Right cardiac atrium (tissue), 5 donors: ENCODE measurements around the gene LRRC14B. TPM values are rescaled to one million over a fixed set of nuclear protein-coding genes. Genes with fewer than 3 reads are reported as not detected.

ENCODE experiments used
- ATAC-seq, 2 donors: fragments of 200-7000 bp; cut with Tn5 transposase; one replicate each; pipeline versions ENCODE4 v1.8.0 to v1.9.1; 2020; ENCODE audit warnings: moderate library complexity in 2 of 2, mild to moderate bottlenecking in 1 of 2
- DNase-seq, 3 donors: peaks; one replicate each; pipeline ENCODE4 v3.0.0-alpha.2; 2020
- H3K27ac ChIP-seq: one replicate; pipeline ENCODE4 v1.5.1; 2013; ENCODE audit warnings: mild to moderate bottlenecking, low read length, control low read depth, moderate library complexity
- H3K27me3 ChIP-seq: one replicate; pipeline ENCODE4 v1.6.1; 2013; ENCODE audit not compliant: control insufficient read depth, insufficient read depth
- H3K4me1 ChIP-seq: one replicate; pipeline ENCODE4 v1.6.1; 2013; ENCODE audit warnings: low read length; ENCODE audit not compliant: control insufficient read depth, insufficient read depth
- H3K4me3 ChIP-seq: one replicate; pipeline ENCODE4 v1.5.1; 2013; ENCODE audit warnings: low read length, control low read depth
- H3K9me3 ChIP-seq: one replicate; pipeline ENCODE4 v1.6.1; 2013; ENCODE audit warnings: low read length; ENCODE audit not compliant: control insufficient read depth
- WGBS: extraction: QIAGEN DNeasy Blood & Tissue Kit; methylation state at CpG from one replicate; pipeline ENCODE4 v1.1.7; 2013; 5-methylcytosine and 5-hydroxymethylcytosine counted together
- intact Hi-C, 4 donors: fragments of 100-400 bp; cut with DNase I; formaldehyde crosslinking; loops; one replicate each; pipeline versions ENCODE4 v1.11.0 to v1.14.0; 2022 to 2023
- polyA plus RNA-seq: library from polyadenylated mRNA; stranded (reverse); fragments of 200-250 nt; gene quantifications from one replicate; pipeline ENCODE4 v1.2.3, GENCODE V29; 2013
- total RNA-seq, 4 donors: library from RNA; stranded (reverse); fragmentation: NEBNext Ultra II Directional; extraction: Animal tissue kit (Norgen Biotek cat#: 25700); gene quantifications; one replicate each; pipeline ENCODE4 v1.2.1, GENCODE V29; 2021
- donor health status: healthy with polysubstance abuse.
- donor health status: DM: no; HTN: yes; CAD: no.
- donor health status: DM: no; HTN: no; CAD: no.
- donor health status: DM: no; HTN: yes; CAD: no; lungs with severe emphysema.
- donor health status: DM: yes; HTN: yes; CAD: no.

LRRC14B gene
- total and polyA plus RNA-seq, 5 donors, result 6.3 to 51.1 (median 38.1) TPM

DNA sequence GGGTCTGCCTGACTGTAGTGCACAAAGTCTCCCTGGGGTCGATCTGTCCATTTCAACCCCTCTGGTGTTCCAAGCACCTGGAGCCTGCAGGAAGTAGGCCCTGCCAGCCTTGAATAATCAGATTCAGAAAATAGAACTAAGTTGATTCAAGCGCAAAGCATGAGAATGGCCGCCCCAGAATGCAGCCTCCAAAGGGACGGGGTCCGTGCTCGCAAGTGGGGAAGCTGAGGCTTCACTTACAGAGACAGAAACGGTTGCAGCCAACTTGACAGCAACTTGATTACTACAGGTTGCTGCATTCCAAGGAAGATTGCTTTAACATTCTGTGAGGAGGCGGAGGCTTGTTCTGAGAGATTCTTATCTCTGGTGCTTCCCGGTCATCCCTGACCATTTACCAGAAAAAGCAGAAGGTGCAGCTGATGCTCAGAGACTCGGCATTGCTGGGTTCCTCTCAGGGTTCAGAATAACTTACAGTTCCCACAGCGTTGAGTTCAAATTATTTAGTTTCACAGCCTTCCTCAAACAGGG, 14.9 kb upstream of the LRRC14B start:
- H3K27ac ChIP-seq, result no peak overlapping the region
- no peaks in the 10 kb centered on the region for H3K9me3 ChIP-seq
- intact Hi-C loops, result no loop called here
- WGBS, result 74% methylated on average over 11 of the region's 11 CpGs
- no peak overlapping the region for H3K4me3 ChIP-seq
- H3K4me1 ChIP-seq, result no peaks in the 10 kb centered on the region
- ATAC-seq (no peak), DNase-seq (no peak)
- H3K27me3 ChIP-seq, result no peaks in the 10 kb centered on the region

DNA sequence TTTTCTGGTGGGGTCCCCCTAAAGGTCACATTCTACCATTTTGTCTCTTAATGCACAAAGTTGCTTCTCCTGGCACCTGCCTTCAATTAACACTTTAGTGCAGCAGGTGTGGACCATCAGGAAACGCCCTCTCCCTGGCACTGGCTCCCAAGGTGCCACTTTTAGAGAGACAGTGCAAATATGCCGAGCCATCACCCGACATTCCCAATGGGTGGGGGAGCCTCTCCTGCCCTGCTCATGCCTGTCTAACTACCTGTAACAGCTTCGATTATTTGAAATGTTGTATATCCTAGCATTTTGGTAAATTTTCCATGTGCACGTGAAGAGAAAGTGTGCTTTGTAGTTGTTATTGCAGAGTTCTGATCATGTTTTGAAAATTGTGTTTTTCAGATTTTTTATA, 13.2 kb upstream of the LRRC14B start:
- WGBS, result 87% methylated on average over 5 of the region's 5 CpGs
- intact Hi-C loops, result no loop called here

DNA sequence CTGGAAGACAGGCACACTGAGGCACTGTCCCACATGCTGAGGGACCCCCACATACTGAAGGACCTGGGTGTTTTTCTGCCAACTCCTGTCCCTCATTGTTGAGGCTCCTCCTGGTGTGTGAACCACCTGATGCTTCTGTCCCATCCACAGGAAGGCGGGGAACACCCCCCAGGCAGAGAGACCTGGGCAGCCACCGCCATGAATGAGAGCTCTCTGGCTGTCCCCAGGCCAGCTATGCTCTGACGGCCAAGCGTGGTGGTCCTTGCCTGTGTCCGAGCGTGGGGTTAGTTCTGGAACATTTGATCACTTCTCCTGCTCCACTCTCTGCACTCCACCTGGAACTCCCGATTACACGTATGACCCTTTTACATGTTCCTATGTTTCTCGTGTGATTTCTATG, 11.9 kb upstream of the LRRC14B start:
- H3K4me3 ChIP-seq, result no peak overlapping the region
- no peak overlapping the region for H3K27ac ChIP-seq
- no peaks in the 10 kb centered on the region for H3K9me3 ChIP-seq
- intact Hi-C loops, result no loop called here
- no peaks in the 10 kb centered on the region for H3K27me3 ChIP-seq
- H3K4me1 ChIP-seq, result no peaks in the 10 kb centered on the region
- 84% methylated on average over 9 of the region's 9 CpGs for WGBS
- DNase-seq (no peak), ATAC-seq (no peak)

More for the DNA sequence above, 13.2 kb upstream of the LRRC14B start:
- Histone ChIP-seq H3K27ac (no peak overlapping the region), H3K9me3 (no peaks in the 10 kb centered on the region), H3K27me3 (no peaks in the 10 kb centered on the region), H3K4me3 (no peak overlapping the region), H3K4me1 (no peaks in the 10 kb centered on the region)
- DNase-seq, result no peak
- ATAC-seq, result no peak

DNA sequence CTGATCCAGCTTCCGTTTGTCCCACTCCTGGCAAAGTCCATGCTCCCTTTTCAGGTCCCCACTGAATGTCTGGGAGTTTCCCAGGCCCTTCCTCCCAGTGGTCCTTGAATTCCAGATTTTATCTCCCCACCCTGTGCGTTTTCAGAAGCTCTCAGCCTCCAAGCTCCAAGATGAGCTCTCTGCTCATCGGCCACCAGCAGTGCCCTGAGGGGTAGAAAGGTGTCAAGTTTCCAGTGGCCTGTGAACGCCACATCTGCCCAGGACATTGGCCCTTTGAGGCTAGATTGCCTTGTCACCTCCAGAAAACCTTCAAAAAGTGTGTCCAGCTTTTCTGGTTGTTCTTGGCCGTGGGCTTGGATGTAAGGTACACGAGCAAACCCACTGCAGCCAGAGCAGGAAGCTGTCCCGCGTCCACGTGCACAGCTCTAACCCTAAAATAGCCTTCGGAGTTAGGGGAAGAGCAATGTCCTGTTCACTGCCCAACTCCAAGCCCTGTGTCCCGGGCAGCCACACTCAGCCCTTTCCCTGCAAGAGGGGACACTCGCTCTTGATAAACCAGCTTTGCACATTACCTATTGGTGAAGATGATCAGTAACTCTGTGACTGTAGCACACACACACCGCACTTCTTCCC, 10.9 kb upstream of the LRRC14B start:
- ATAC-seq, result peak in 1 of 2 donors; percentile 51
- 54% methylated on average over 13 of the region's 13 CpGs for WGBS

DNA sequence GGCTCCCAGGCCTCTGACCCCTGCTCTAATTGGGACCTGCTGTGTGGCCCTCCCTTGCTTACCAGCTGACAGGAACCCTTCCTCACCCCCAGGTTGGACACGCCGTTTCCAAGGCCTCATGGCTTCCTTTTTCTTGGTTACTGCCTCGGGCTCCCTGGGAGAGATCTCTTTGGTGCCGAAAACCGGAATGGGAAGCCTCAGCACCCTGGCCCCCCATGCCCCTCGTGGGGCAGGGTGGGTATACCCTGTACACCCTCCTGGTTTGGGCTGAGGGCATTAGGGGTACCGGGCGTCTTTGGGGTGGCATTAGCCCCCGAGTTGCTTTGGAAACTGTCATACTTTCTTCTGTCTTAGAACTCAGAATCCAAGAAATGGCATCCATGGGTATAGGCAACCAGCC, 10.1 kb upstream of the LRRC14B start:
- no peaks in the 10 kb centered on the region for H3K4me1 ChIP-seq
- ATAC-seq (no peak), DNase-seq (peak in 1 of 3 donors; percentile 11)
- H3K27me3 ChIP-seq, result no peaks in the 10 kb centered on the region
- H3K9me3 ChIP-seq, result no peaks in the 10 kb centered on the region
- intact Hi-C loops, result no loop called here
- no peak overlapping the region for H3K27ac ChIP-seq
- no peak overlapping the region for H3K4me3 ChIP-seq
- WGBS, result 93% methylated on average over 9 of the region's 9 CpGs

More for the DNA sequence above, 10.9 kb upstream of the LRRC14B start:
- Histone ChIP-seq H3K4me3 (no peak overlapping the region), H3K27ac (no peak overlapping the region), H3K27me3 (no peaks in the 10 kb centered on the region), H3K9me3 (no peaks in the 10 kb centered on the region), H3K4me1 (no peaks in the 10 kb centered on the region)
- DNase-seq, result peak in 1 of 3 donors; percentile 44
- intact Hi-C loops, result no loop called here

DNA sequence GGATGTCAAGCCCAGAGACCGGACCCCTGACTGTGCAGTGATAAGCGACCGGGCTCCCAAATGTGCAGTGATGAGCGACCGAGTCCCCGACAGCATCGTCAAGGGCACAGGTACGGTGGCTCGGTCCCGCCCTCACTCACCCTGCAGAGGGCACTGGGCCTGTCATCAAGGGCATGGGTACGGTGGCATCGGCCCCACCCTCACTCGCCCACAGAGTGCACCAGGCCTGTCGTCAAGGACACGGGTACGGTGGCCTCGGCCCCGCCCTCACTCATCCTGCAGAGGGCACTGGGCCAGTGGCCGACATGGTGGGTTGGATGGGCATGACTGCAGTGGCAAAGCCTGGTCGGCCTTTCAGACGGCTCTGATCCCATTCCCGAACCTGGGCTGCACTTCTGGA, 9.7 kb upstream of the LRRC14B start:
- Histone ChIP-seq H3K27ac (no peak overlapping the region), H3K4me3 (no peak overlapping the region), H3K9me3 (no peaks in the 10 kb centered on the region), H3K4me1 (no peaks in the 10 kb centered on the region), H3K27me3 (no peaks in the 10 kb centered on the region)
- peak in 1 of 2 donors; percentile 10 for ATAC-seq
- DNase-seq, result peak in 2 of 3 donors; percentile 34 to 47
- 90% methylated on average over 22 of the region's 22 CpGs for WGBS
- intact Hi-C loops, result no loop called here

DNA sequence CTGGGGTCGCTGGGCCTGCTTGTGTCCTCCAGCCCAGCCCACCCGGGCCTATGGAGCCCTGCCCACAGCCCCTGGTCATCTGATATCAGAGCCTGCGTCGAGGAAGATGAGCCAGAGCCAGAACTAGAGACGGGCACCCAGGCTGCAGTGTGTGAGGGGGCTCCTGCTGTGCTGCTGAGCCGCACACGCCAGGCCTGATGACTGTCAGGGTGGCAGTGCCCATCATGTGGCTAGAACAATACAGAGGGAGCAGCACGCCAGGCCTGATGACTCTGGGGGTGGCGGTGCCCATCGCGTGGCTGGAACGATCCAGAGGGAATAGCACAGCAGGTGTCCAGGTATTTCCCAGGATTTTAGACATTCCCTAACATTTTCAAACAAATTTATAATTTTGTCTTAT, 9.2 kb upstream of the LRRC14B start:
- no peak overlapping the region for H3K27ac ChIP-seq
- H3K27me3 ChIP-seq, result no peaks in the 10 kb centered on the region
- no peaks in the 10 kb centered on the region for H3K4me1 ChIP-seq
- WGBS, result 92% methylated on average over 12 of the region's 12 CpGs
- intact Hi-C loops, result no loop called here
- peak in 1 of 3 donors; percentile 13 for DNase-seq
- H3K9me3 ChIP-seq, result no peaks in the 10 kb centered on the region
- no peak overlapping the region for H3K4me3 ChIP-seq
- no peak for ATAC-seq

DNA sequence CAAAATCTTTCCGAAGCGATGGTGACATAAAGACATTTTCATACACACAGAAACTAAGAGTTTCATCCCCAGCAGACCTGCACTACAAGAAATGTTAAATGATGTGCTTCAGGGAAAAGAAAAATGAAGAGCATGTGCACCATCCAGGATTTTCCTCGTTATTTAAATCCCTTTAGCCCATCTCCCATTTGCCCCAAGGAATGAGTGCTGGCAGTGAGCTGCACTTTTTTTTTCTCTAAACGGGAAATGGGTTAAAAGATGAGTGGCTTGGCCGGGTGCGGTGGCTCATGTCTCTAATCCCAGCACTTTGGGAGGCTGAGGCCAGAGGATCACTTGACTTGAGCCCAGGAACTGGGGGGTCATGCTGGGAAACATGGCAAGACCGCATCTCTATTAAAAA, 6.8 kb upstream of the LRRC14B start:
- H3K4me3 ChIP-seq, result no peak overlapping the region
- intact Hi-C loops, result no loop called here
- H3K4me1 ChIP-seq, result peaks cover 2% of the 10 kb centered on the region
- ATAC-seq, result no peak
- DNase-seq, result no peak
- no peaks in the 10 kb centered on the region for H3K9me3 ChIP-seq
- no peak overlapping the region for H3K27ac ChIP-seq
- H3K27me3 ChIP-seq, result no peaks in the 10 kb centered on the region
- 77% methylated on average over 7 of the region's 7 CpGs for WGBS

DNA sequence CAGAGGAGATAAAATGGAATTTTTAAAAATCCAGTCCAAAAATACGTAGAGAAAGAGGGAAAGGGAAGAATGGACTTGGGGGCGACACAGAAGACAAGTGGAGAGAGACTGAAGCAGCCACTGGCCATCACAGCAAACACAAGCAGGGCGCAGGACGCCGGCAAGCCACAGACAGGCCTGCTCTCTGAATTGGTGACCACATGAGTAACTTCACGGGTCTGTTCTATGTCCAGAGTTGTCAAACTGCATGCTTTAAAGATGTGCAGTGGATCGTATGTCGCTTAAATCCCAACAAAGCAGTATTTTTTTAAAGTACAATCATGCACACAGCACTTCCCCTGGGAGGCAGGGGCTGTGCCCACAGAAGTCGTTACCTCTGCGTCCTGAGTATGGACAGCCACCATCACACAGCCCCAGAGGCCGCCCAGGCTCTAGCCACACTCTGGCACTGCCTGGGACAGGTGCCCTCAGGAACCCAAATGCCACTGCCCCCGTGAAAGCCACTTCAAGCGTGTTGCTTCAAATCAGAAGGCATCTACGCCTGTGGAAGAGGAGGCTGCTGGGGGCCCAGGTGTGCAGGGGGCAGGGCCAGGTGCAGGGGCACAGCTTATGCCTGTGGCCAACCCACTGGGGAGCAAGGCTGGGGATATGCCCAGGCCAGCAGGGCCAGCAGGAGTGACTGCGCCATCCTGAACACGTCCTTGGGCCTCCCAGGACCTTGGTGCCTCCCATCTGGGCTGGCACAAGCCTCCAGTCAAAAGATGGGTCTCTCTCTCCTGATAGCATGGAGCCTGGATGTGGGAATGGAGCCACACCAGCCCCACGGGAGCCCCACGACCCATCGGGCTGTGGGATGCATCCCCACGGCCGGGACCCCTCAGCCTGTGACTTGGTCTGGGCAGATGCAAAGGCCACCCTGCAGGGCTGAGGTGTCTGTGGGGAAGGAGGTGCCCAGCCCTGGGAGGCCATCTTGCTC, 5.9 kb upstream of the LRRC14B start:
- WGBS, result 77% methylated on average over 21 of the region's 21 CpGs
- Histone ChIP-seq H3K9me3 (no peaks in the 10 kb centered on the region), H3K4me3 (no peak overlapping the region), H3K27me3 (no peaks in the 10 kb centered on the region), H3K27ac (no peak overlapping the region), H3K4me1 (peaks cover 2% of the 10 kb centered on the region)
- DNase-seq (peak in 2 of 3 donors; percentile 30 to 35), ATAC-seq (no peak)
- intact Hi-C loops, result no loop called here

DNA sequence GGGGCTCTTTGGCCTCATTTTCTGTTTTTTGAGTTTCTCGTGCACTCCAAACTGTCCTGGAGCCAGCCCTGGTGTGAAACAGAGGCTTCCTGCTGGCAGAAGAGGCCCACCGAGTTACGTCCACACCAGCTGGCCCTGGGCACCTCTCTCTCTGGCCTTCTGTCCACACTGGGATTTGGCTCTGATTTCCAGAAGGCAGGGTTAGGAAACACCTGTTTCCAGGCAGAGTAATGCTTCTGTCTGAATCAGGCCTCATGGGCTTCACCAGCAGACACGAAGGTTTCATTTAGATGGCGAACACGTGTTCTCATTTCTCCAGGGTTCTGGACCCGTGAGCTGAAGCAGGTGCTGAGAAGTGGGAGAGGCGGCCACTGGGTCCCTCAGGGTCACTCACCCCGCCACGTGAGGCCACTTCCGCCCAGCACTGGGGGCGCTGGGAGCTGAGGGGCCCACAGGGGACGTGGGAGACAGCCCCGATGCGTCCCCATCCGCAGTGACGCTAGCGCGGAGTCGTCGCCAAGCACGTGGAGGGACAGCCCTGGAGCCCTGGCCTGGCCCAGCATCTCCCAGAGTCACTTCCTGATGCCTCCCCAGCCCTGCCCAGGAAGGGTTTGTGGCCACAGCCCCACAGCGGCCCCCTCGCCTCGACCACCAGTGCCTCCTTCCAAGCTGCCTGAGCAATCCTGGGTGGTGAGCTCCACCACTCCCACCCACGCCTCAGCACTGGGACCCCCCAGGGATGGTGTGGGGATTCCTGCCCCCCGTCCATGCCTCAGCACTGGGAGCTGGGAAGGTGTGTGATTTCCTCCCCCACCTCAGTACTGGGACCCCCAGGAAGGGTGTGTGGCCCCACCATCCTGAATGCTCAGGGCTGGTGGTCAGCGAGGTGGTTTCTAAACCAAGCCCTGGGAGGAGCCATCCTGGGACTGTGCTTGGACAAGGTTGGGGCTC, 4.9 kb upstream of the LRRC14B start:
- H3K27ac ChIP-seq, result no peak overlapping the region
- intact Hi-C loops, result no loop called here
- no peak overlapping the region for H3K4me3 ChIP-seq
- 76% methylated on average over 28 of the region's 28 CpGs for WGBS
- peak in 2 of 3 donors; percentile 29 to 56 for DNase-seq
- H3K27me3 ChIP-seq, result no peaks in the 10 kb centered on the region
- H3K4me1 ChIP-seq, result peaks cover 4% of the 10 kb centered on the region
- no peak for ATAC-seq
- H3K9me3 ChIP-seq, result no peaks in the 10 kb centered on the region
